NB4 (cell line): ENCODE data around the gene KIRREL1.

Experiments
- CTCF ChIP-seq: IDR thresholded peaks from one replicate; pipeline ENCODE4 v1.5.1; 2012; ENCODE audit warnings: low read depth, low read length
- POLR2A ChIP-seq: IDR thresholded peaks from 2 replicates; pipeline ENCODE4 v1.6.1; 2011; ENCODE audit warnings: mild to moderate bottlenecking; ENCODE audit not compliant: insufficient read length; ENCODE audit errors: extremely low read depth

GRCh38 chr1:158102881-158103674 lies 109.6 kb downstream of the KIRREL1 start:
- no peak for TF ChIP-seq POLR2A
- TF ChIP-seq CTCF: no peak
